GM23248 (cell line): ENCODE results near the gene FCHSD1.

Experiments
- EZH2 ChIP-seq: fragments of 200-600 bp; sonication (generic); IDR thresholded peaks from 2 replicates; pipeline ENCODE4 v1.6.1; 2018; ENCODE audit warnings: antibody characterized with exemption, mild to moderate bottlenecking; ENCODE audit not compliant: insufficient read depth, poor library complexity, severe bottlenecking
- EZH2phosphoT487 ChIP-seq: fragments of 200-600 bp; sonication (generic); IDR thresholded peaks from 2 replicates; pipeline ENCODE4 v1.6.1; 2018; ENCODE audit warnings: antibody characterized with exemption, moderate library complexity, mild to moderate bottlenecking, low read depth; ENCODE audit not compliant: insufficient read depth

GRCh38 chr5:141685591-141685990 is 34.4 kb upstream of the FCHSD1 start:
- no peak for TF ChIP-seq EZH2
- no peak for TF ChIP-seq EZH2phosphoT487
